ENCODE results near the gene PFN4.
"Not testable (repeated sequence)": the region's sequence is repeated elsewhere in the genome, so short reads cannot be mapped to it uniquely, and the experiment has no call there.

The PFN4 gene

GRCh38 chr2:24111407-24111901 lies 11.7 kb downstream of the PFN4 start:
- DNase-seq (ENCODE audit: low read depth in 2 of 2), result no peak

- no peak for DNase-seq (ENCODE audit: low read depth in 2 of 2)
Measured at GRCh38 chr2:24110660-24111303, 12.4 kb downstream of the PFN4 start.

GRCh38 chr2:24109431-24109830 lies 13.7 kb downstream of the PFN4 start:
- DNase-seq (ENCODE audit: low read depth in 2 of 2), result not testable (repeated sequence)

- DNase-seq (ENCODE audit: low read depth in 2 of 2), result no peak
Measured at GRCh38 chr2:24107336-24107735, 15.8 kb downstream of the PFN4 start.

GRCh38 chr2:24106786-24107185 lies 16.3 kb downstream of the PFN4 start:
- DNase-seq (ENCODE audit: low read depth in 2 of 2), result no peak

GRCh38 chr2:24105816-24106215 lies 17.3 kb downstream of the PFN4 start:
- no peak for DNase-seq (ENCODE audit: low read depth in 2 of 2)

- no peak for DNase-seq (ENCODE audit: low read depth in 2 of 2)
Measured at GRCh38 chr2:24104906-24105305, 18.2 kb downstream of the PFN4 start.

GRCh38 chr2:24104110-24104650 lies 19.0 kb downstream of the PFN4 start:
- no peak for DNase-seq (ENCODE audit: low read depth in 2 of 2)

GRCh38 chr2:24102677-24103076 lies 20.5 kb downstream of the PFN4 start:
- DNase-seq (ENCODE audit: low read depth in 2 of 2), result no peak

- DNase-seq (ENCODE audit: low read depth in 2 of 2), result no peak
Measured at GRCh38 chr2:24101992-24102391, 21.1 kb downstream of the PFN4 start.

- not testable (repeated sequence) for DNase-seq (ENCODE audit: low read depth in 2 of 2)
Measured at GRCh38 chr2:24100732-24101131, 22.4 kb downstream of the PFN4 start.

GRCh38 chr2:24095171-24095677 lies 27.9 kb downstream of the PFN4 start:
- DNase-seq (ENCODE audit: low read depth in 2 of 2), result not testable (repeated sequence)

GRCh38 chr2:24093270-24093669 lies 29.9 kb downstream of the PFN4 start:
- not testable (repeated sequence) for DNase-seq (ENCODE audit: low read depth in 2 of 2)

- no peak for DNase-seq (ENCODE audit: low read depth in 2 of 2)
Measured at GRCh38 chr2:24088821-24089359, 34.2 kb downstream of the PFN4 start.

- DNase-seq (ENCODE audit: low read depth in 2 of 2), result no peak
Measured at GRCh38 chr2:24087032-24087431, 36.1 kb downstream of the PFN4 start.

- DNase-seq (ENCODE audit: low read depth in 2 of 2), result no peak
Measured at GRCh38 chr2:24086241-24086640, 36.9 kb downstream of the PFN4 start.

- no peak for DNase-seq (ENCODE audit: low read depth in 2 of 2)
Measured at GRCh38 chr2:24085200-24085489, 38.0 kb downstream of the PFN4 start.

GRCh38 chr2:24084386-24085199 lies 38.5 kb downstream of the PFN4 start, which contains the start of gene TP53I3:
Gene TP53I3, minus strand, starts transcription at chr2:24084834. Its CDS starts 508 bp downstream, at chr2:24084326.
- DNase-seq (ENCODE audit: low read depth in 2 of 2), result peak; percentile 64 to 78

GRCh38 chr2:24083567-24084385 lies 39.4 kb downstream of the PFN4 start:
- no peak for DNase-seq (ENCODE audit: low read depth in 2 of 2)

GRCh38 chr2:24082787-24083566 lies 40.2 kb downstream of the PFN4 start:
- DNase-seq (ENCODE audit: low read depth in 2 of 2), result no peak

GRCh38 chr2:24080701-24081100 lies 42.4 kb downstream of the PFN4 start:
- DNase-seq (ENCODE audit: low read depth in 2 of 2), result no peak
